IMR-90 (cell line): Measurements from ENCODE around the gene GAMT. TPM values are rescaled to one million over a fixed set of nuclear protein-coding genes. Genes with fewer than 3 reads are reported as not detected.

Experiments
- ATAC-seq: fragments of 200-7000 bp; cut with Tn5 transposase; 2 replicates; pipeline ENCODE4 v1.9.1; 2020; ENCODE audit warnings: low read depth, mild to moderate bottlenecking, moderate library complexity
- BruUV-seq: library from RNA; stranded (reverse); fragments of 400-500 nt; replicated peaks from 2 replicates; lab custom pipeline; 2021; lab: Mats Ljungman, UMichigan
- CTCF ChIA-PET: fragments of 300-600 bp; formaldehyde crosslinking; extraction: SDS; loops from one replicate; lab custom pipeline; 2021; ENCODE audit warnings: antibody characterized with exemption; lab: Yijun Ruan, JAX
- POLR2A ChIA-PET: fragments of 300-600 bp; sonication (Branson Sonifier 250); formaldehyde crosslinking; loops from one replicate; lab custom pipeline; 2022; ENCODE audit warnings: antibody characterized with exemption; ENCODE audit not compliant: unreplicated experiment; lab: Charles Lee
- DNase-seq: peaks from one replicate; pipeline ENCODE4 v3.0.0; 2013
- H2AFZ ChIP-seq: replicated peaks from 2 replicates; pipeline ENCODE3; 2013; ENCODE audit warnings: low read length, mild to moderate bottlenecking; ENCODE audit not compliant: poor library complexity
- H2AK5ac ChIP-seq: 2 replicates; pipeline ENCODE4 v1.6.1; 2013; ENCODE audit warnings: low read depth, low read length, inconsistent platforms
- H2AK9ac ChIP-seq: replicated peaks from 2 replicates; pipeline ENCODE3; 2013; ENCODE audit warnings: mild to moderate bottlenecking, low read depth, low read length, moderate library complexity; ENCODE audit not compliant: poor library complexity
- H2BK120ac ChIP-seq: 2 replicates; pipeline ENCODE4 v1.6.1; 2013; ENCODE audit warnings: low read depth, low read length, inconsistent platforms
- H2BK15ac ChIP-seq: 3 replicates; pipeline ENCODE4 v1.6.1; 2013; ENCODE audit warnings: low read depth, low read length, inconsistent platforms
- H2BK20ac ChIP-seq: 2 replicates; pipeline ENCODE4 v1.6.1; 2013; ENCODE audit warnings: low read depth, mild to moderate bottlenecking, inconsistent platforms, low read length, moderate library complexity
- H2BK5ac ChIP-seq: 2 replicates; pipeline ENCODE4 v1.6.1; 2013; ENCODE audit warnings: mild to moderate bottlenecking, low read depth, low read length, inconsistent platforms; ENCODE audit not compliant: poor library complexity, severe bottlenecking
- H3K14ac ChIP-seq: replicated peaks from 2 replicates; pipeline ENCODE4 v1.6.1; 2013; ENCODE audit warnings: low read depth, low read length, inconsistent platforms
- H3K18ac ChIP-seq: 2 replicates; pipeline ENCODE4 v1.6.1; 2013; ENCODE audit warnings: low read depth, low read length, control low read depth
- H3K23ac ChIP-seq: 2 replicates; pipeline ENCODE4 v1.6.1; 2013; ENCODE audit warnings: low read depth, low read length, inconsistent platforms
- H3K27ac ChIP-seq: 2 replicates; pipeline ENCODE4 v1.5.1; 2013; ENCODE audit warnings: mild to moderate bottlenecking, control low read depth, low read length; ENCODE audit not compliant: insufficient read depth
- H3K27me3 ChIP-seq: 2 replicates; pipeline ENCODE4 v1.6.1; 2013; ENCODE audit warnings: low read length; ENCODE audit not compliant: control insufficient read depth, insufficient read depth
- H3K36me3 ChIP-seq: 2 replicates; pipeline ENCODE4 v1.6.1; 2013; ENCODE audit warnings: low read length, mixed read lengths; ENCODE audit not compliant: control insufficient read depth, insufficient read depth
- H3K4ac ChIP-seq: 2 replicates; pipeline ENCODE4 v1.6.1; 2013; ENCODE audit warnings: low read depth, low read length, inconsistent platforms
- H3K4me1 ChIP-seq: 2 replicates; pipeline ENCODE4 v1.6.1; 2013; ENCODE audit warnings: low read length, mixed read lengths; ENCODE audit not compliant: control insufficient read depth, insufficient read depth
- H3K4me2 ChIP-seq: 2 replicates; pipeline ENCODE4 v1.6.1; 2013; ENCODE audit warnings: low read depth, mild to moderate bottlenecking, control low read depth, low read length, moderate library complexity
- H3K4me3 ChIP-seq: 2 replicates; pipeline ENCODE4 v1.5.1; 2013; ENCODE audit warnings: low read depth, mild to moderate bottlenecking, control low read depth, low read length, moderate library complexity; ENCODE audit not compliant: insufficient read depth
- H3K56ac ChIP-seq: 2 replicates; pipeline ENCODE4 v1.6.1; 2013; ENCODE audit warnings: low read length, inconsistent platforms; ENCODE audit not compliant: insufficient read depth; ENCODE audit errors: extremely low read depth
- H3K79me1 ChIP-seq, 2 experiments: 2 replicates each; pipeline ENCODE4 v1.6.1; 2013; ENCODE audit warnings: low read length in 2 of 2, inconsistent platforms in 1 of 2, low read depth in 1 of 2
- H3K9ac ChIP-seq: 2 replicates; pipeline ENCODE4 v1.6.1; 2013; ENCODE audit warnings: low read depth, low read length, control low read depth
- H3K9me1 ChIP-seq: 2 replicates; pipeline ENCODE4 v1.6.1; 2013; ENCODE audit warnings: low read length, inconsistent platforms; ENCODE audit not compliant: insufficient read depth
- H3K9me3 ChIP-seq: 2 replicates; pipeline ENCODE4 v1.6.1; 2013; ENCODE audit warnings: low read length; ENCODE audit not compliant: control insufficient read depth, insufficient read depth
- H4K20me1 ChIP-seq: 2 replicates; pipeline ENCODE4 v1.6.1; 2013; ENCODE audit warnings: low read length, inconsistent platforms; ENCODE audit not compliant: insufficient read depth
- H4K5ac ChIP-seq: 2 replicates; pipeline ENCODE4 v1.6.1; 2013; ENCODE audit warnings: mild to moderate bottlenecking, low read depth, low read length, control low read depth
- H4K8ac ChIP-seq, 2 experiments: 2 replicates each; pipeline ENCODE4 v1.6.1; 2013; ENCODE audit warnings: low read depth in 2 of 2, low read length in 2 of 2, control low read depth in 1 of 2, inconsistent platforms in 1 of 2
- H4K91ac ChIP-seq: 2 replicates; pipeline ENCODE4 v1.6.1; 2013; ENCODE audit warnings: low read depth, low read length, inconsistent platforms; ENCODE audit not compliant: insufficient read depth
- WGBS, 2 experiments: methylation state at CpG; one replicate each; pipeline versions ENCODE4 v1.1.5 to v1.1.7; 2013; ENCODE audit warnings: missing lambda C conversion rate in 2 of 2; ENCODE audit not compliant: insufficient read length in 1 of 2; ENCODE audit errors: extremely low coverage in 2 of 2; 5-methylcytosine and 5-hydroxymethylcytosine counted together
- dilution Hi-C: fragments of 300-500 bp; cut with HindIII; formaldehyde crosslinking; loops from one replicate; pipeline ENCODE4 v1.14.3; 2018; ENCODE audit warnings: low sequenced_read_pairs; ENCODE audit not compliant: unreplicated experiment
- in situ Hi-C: fragments of 300-500 bp; cut with MboI; formaldehyde crosslinking; loops from 3 replicates; pipeline ENCODE4 v1.14.3; 2019; ENCODE audit warnings: low sequenced_read_pairs, inconsistent platforms, mixed read lengths
- intact Hi-C: fragments of 100-400 bp; cut with micrococcal nuclease; formaldehyde crosslinking; loops from 2 replicates; pipeline ENCODE4 v1.10.0; 2022
- polyA plus RNA-seq, 3 experiments: library from polyadenylated mRNA; depleted of rRNA; stranded (reverse); fragments of >200 nt; gene quantifications; 2 replicates each; pipeline ENCODE4 v1.2.3, GENCODE V29; 2012; ENCODE audit warnings: low replicate concordance in 1 of 3
- total RNA-seq: library from RNA; depleted of rRNA; stranded (reverse); fragments of >200 nt; gene quantifications from 2 replicates; pipeline ENCODE4 v1.2.3, GENCODE V29; 2012
- TF ChIP-seq, protein P1 (sequence below): fragments of 150-350 bp; IDR thresholded peaks from 2 replicates; pipeline ENCODE4 v1.6.1; 2017; ENCODE audit warnings: mild to moderate bottlenecking, antibody characterized with exemption, low read length, low read depth
- TF ChIP-seq, protein P2 (sequence below): conservative IDR thresholded peaks from 2 replicates; pipeline ENCODE4 v1.5.1; 2012; ENCODE audit warnings: mild to moderate bottlenecking, low read depth, low read length, improper control_type of control experiment

The GAMT gene
- total and polyA plus RNA-seq, 2 of the 4 experiments (the other 2 are of a cell fraction) = 22.8 to 51.8 TPM

DNA sequence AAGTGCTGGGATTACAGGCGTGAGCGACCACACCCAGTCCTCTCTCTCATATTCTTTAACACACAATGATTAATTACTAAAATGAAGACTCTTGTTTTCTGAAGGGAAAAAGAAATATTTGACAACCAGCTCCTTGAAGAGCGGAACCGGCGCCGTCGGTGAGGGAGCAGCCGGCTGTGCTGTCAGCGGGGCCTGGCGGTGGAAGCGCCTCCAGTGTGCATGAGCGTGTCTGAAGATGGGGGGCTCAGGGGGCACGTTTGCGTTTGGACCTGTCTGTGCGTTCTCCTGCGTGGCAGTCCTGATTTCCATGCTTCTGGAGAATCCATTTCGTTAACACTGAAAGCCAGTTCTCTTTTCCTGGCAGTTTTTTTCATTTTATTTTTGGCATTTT lies 24.9 kb downstream of the GAMT start:
- no peak overlapping the region for H4K91ac ChIP-seq
- H2AK9ac ChIP-seq = no peak overlapping the region
- no peak overlapping the region for H4K8ac ChIP-seq
- TF ChIP-seq, protein P1, sequence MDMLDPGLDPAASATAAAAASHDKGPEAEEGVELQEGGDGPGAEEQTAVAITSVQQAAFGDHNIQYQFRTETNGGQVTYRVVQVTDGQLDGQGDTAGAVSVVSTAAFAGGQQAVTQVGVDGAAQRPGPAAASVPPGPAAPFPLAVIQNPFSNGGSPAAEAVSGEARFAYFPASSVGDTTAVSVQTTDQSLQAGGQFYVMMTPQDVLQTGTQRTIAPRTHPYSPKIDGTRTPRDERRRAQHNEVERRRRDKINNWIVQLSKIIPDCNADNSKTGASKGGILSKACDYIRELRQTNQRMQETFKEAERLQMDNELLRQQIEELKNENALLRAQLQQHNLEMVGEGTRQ = no peak
- TF ChIP-seq, protein P2, sequence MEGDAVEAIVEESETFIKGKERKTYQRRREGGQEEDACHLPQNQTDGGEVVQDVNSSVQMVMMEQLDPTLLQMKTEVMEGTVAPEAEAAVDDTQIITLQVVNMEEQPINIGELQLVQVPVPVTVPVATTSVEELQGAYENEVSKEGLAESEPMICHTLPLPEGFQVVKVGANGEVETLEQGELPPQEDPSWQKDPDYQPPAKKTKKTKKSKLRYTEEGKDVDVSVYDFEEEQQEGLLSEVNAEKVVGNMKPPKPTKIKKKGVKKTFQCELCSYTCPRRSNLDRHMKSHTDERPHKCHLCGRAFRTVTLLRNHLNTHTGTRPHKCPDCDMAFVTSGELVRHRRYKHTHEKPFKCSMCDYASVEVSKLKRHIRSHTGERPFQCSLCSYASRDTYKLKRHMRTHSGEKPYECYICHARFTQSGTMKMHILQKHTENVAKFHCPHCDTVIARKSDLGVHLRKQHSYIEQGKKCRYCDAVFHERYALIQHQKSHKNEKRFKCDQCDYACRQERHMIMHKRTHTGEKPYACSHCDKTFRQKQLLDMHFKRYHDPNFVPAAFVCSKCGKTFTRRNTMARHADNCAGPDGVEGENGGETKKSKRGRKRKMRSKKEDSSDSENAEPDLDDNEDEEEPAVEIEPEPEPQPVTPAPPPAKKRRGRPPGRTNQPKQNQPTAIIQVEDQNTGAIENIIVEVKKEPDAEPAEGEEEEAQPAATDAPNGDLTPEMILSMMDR = no peak
- no peak overlapping the region for H3K9ac ChIP-seq
- H2BK5ac ChIP-seq = no peak overlapping the region
- H3K9me3 ChIP-seq = no peaks in the 10 kb centered on the region
- 96% methylated on average over 14 of the region's 17 CpGs; no CpG with 5 or more reads in 1 of the 2 experiments for WGBS, 2 experiments
- H3K4me3 ChIP-seq = no peak overlapping the region
- H2AK5ac ChIP-seq = no peak overlapping the region; the same call in 1 of the 2 replicates
- CTCF ChIA-PET = no interaction called here
- H4K5ac ChIP-seq = no peak overlapping the region
- H2AFZ ChIP-seq = no peak overlapping the region
- H3K36me3 ChIP-seq = peaks cover 34% of the 10 kb centered on the region
- peaks cover 3% of the 10 kb centered on the region; the same call in 1 of the 2 replicates for H3K9me1 ChIP-seq
- no peak overlapping the region for H3K18ac ChIP-seq
- H3K23ac ChIP-seq = no peak overlapping the region
- ATAC-seq (no peak), DNase-seq (no peak)
- peaks cover under 1 to 15% of the 10 kb centered on the region in 2 experiments; a peak in 3 of 4 replicates for H3K79me1 ChIP-seq
- BruUV-seq = no TSS peak
- H3K4me1 ChIP-seq = peaks cover 9% of the 10 kb centered on the region
- in situ Hi-C loops = no loop called here
- H3K56ac ChIP-seq = no peak overlapping the region
- H3K4me2 ChIP-seq = no peak overlapping the region
- H2BK15ac ChIP-seq = no peak overlapping the region
- POLR2A ChIA-PET = no interaction called here
- no peak overlapping the region for H3K4ac ChIP-seq
- dilution Hi-C loops = no loop called here
- no peak overlapping the region for H2BK20ac ChIP-seq
- no peak overlapping the region for H2BK120ac ChIP-seq
- no peaks in the 10 kb centered on the region for H3K27me3 ChIP-seq
- no peak overlapping the region for H3K27ac ChIP-seq
- intact Hi-C loops = no loop called here
- no peak overlapping the region for H3K14ac ChIP-seq
- H4K20me1 ChIP-seq = 0 out of 2 replicates have a peak, but pooled peaks cover 3% of the 10 kb centered on the region
